B cell (primary cell): Measurements from ENCODE around the gene RNF220. TPM values are rescaled to one million over a fixed set of nuclear protein-coding genes. Genes with fewer than 3 reads are reported as not detected.
A peak's percentile ranks its signal among the peaks of the same experiment; 100 is the strongest.

ENCODE experiments used
- ATAC-seq: fragments of 200-7000 bp; cut with Tn5 transposase; one replicate; pipeline ENCODE4 v1.10.0; 2021; ENCODE audit warnings: low read depth, mild to moderate bottlenecking, moderate number of reproducible peaks, moderate library complexity
- CTCF ChIA-PET: fragments of 350-600 bp; sonication (Branson Sonifier 250); formaldehyde crosslinking; loops from one replicate; lab custom pipeline; 2021; ENCODE audit warnings: antibody characterized with exemption, inconsistent platforms; lab: Charles Lee
- POLR2A ChIA-PET: fragments of 350-600 bp; sonication (Branson Sonifier 250); formaldehyde crosslinking; loops from one replicate; lab custom pipeline; 2021; ENCODE audit warnings: antibody characterized with exemption; lab: Charles Lee
- DNase-seq: peaks from one replicate; pipeline ENCODE4 v3.0.0; 2013
- H2AFZ ChIP-seq: 2 replicates; pipeline ENCODE4 v1.6.1; 2012; ENCODE audit warnings: mild to moderate bottlenecking, low read depth, low read length; ENCODE audit not compliant: insufficient read depth, poor library complexity, severe bottlenecking
- H3K27ac ChIP-seq, 2 donors: 1 replicate in 1 of 2; 2 replicates in 1 of 2; pipeline ENCODE4 v1.5.1; 2012 to 2013; ENCODE audit warnings: low read length in 2 of 2, mild to moderate bottlenecking in 2 of 2, moderate library complexity in 1 of 2
- H3K27me3 ChIP-seq, 4 experiments: fragments of 200-600 bp in 1 of 4; sonication (generic) in 1 of 4; replicated peaks in 1 of 4; 1 replicate in 2 of 4; 2 replicates in 2 of 4; pipeline versions ENCODE4 v1.6.1 to v1.7.0; 2013 to 2016; ENCODE audit warnings: low read length in 3 of 4, mild to moderate bottlenecking in 2 of 4, mixed read lengths in 1 of 4, moderate library complexity in 1 of 4; ENCODE audit not compliant: insufficient read depth in 4 of 4, control insufficient read depth in 3 of 4; ENCODE audit errors: control extremely low read depth in 1 of 4
- H3K36me3 ChIP-seq, 2 experiments: replicated peaks in 1 of 2; 1 replicate in 1 of 2; 2 replicates in 1 of 2; pipeline versions ENCODE4 v1.6.1 to v1.7.1; 2013; ENCODE audit warnings: low read length in 1 of 2; ENCODE audit not compliant: insufficient read depth in 2 of 2, control insufficient read depth in 1 of 2; ENCODE audit errors: control extremely low read depth in 1 of 2, extremely low read depth in 1 of 2
- H3K4me1 ChIP-seq, 2 donors: fragments of 200-600 bp in 1 of 2; sonication (generic) in 1 of 2; 1 replicate in 1 of 2; 2 replicates in 1 of 2; pipeline versions ENCODE4 v1.5.1 to v1.6.1; 2013 to 2017; ENCODE audit warnings: low read length in 2 of 2; ENCODE audit not compliant: control insufficient read depth in 2 of 2, insufficient read depth in 2 of 2
- H3K4me2 ChIP-seq: replicated peaks from 2 replicates; pipeline ENCODE3; 2012; ENCODE audit warnings: mild to moderate bottlenecking, low read depth, low read length; ENCODE audit not compliant: poor library complexity, severe bottlenecking
- H3K4me3 ChIP-seq, 5 experiments: fragments of 200-600 bp in 1 of 5; sonication (generic) in 1 of 5; 1 replicate in 3 of 5; 2 replicates in 2 of 5; pipeline versions ENCODE4 v1.5.1 to v1.7.0; 2011 to 2016; ENCODE audit warnings: low read length in 4 of 5, mild to moderate bottlenecking in 4 of 5, low read depth in 2 of 5, control low read depth in 1 of 5, moderate library complexity in 1 of 5; ENCODE audit not compliant: insufficient read depth in 1 of 5; ENCODE audit errors: control extremely low read depth in 1 of 5, extremely low read depth in 1 of 5
- H3K79me2 ChIP-seq: fragments of 200-600 bp; sonication (generic); one replicate; pipeline ENCODE4 v1.6.0; 2016; ENCODE audit warnings: low read length; ENCODE audit not compliant: control insufficient read depth, insufficient read depth
- H3K9ac ChIP-seq: fragments of 200-600 bp; sonication (generic); 2 replicates; pipeline ENCODE4 v1.6.1; 2017; ENCODE audit warnings: mild to moderate bottlenecking, low read length, moderate library complexity
- H3K9me3 ChIP-seq, 3 donors: one replicate each; pipeline versions ENCODE4 v1.6.1 to v1.7.1; 2013; ENCODE audit warnings: low read length in 2 of 3; ENCODE audit not compliant: control insufficient read depth in 2 of 3, insufficient read depth in 1 of 3; ENCODE audit errors: control extremely low read depth in 1 of 3
- H4K20me1 ChIP-seq: 2 replicates; pipeline ENCODE4 v1.6.0; 2012; ENCODE audit warnings: mild to moderate bottlenecking, low read length; ENCODE audit not compliant: insufficient read depth, control insufficient read depth, poor library complexity, severe bottlenecking
- H3K27ac Mint-ChIP-seq: one replicate; pipeline ENCODE4 v1.8.0; 2021; ENCODE audit warnings: mixed read lengths
- H3K27me3 Mint-ChIP-seq: one replicate; pipeline ENCODE4 v1.8.0; 2021; ENCODE audit warnings: mixed read lengths
- H3K4me1 Mint-ChIP-seq: one replicate; pipeline ENCODE4 v1.8.0; 2021; ENCODE audit warnings: mixed read lengths
- H3K4me3 Mint-ChIP-seq: one replicate; pipeline ENCODE4 v1.8.0; 2021; ENCODE audit warnings: mixed read lengths
- H3K9me3 Mint-ChIP-seq: one replicate; pipeline ENCODE4 v1.8.0; 2022; ENCODE audit warnings: mixed read lengths; ENCODE audit not compliant: insufficient read depth
- EZH2 ChIP-seq: IDR thresholded peaks from 2 replicates; pipeline ENCODE4 v1.6.1; 2012; ENCODE audit warnings: borderline replicate concordance, low read depth, mild to moderate bottlenecking, moderate library complexity, low read length; ENCODE audit not compliant: insufficient read depth, poor library complexity, severe bottlenecking
- whole genome bisulfite sequencing: methylation state at CpG from one replicate; pipeline ENCODE4 v1.1.5; 2013; ENCODE audit warnings: missing lambda C conversion rate; ENCODE audit not compliant: insufficient coverage; 5-methylcytosine and 5-hydroxymethylcytosine counted together
- intact Hi-C: fragments of 100-400 bp; cut with micrococcal nuclease; formaldehyde crosslinking; loops from one replicate; pipeline ENCODE4 v1.10.0; 2022
- polyA plus RNA-seq: library from polyadenylated mRNA; depleted of rRNA; stranded (reverse); fragments of >200 nt; gene quantifications from 2 replicates; pipeline ENCODE4 v1.2.3, GENCODE V29; 2012
- total RNA-seq, 2 donors: library from RNA; stranded (reverse); fragments of 120-200 nt in 1 of 2; gene quantifications; 1 replicate in 1 of 2; 2 replicates in 1 of 2; pipeline versions ENCODE4 v1.2.3 to v1.2.4, GENCODE V29; 2013 to 2022
- TF ChIP-seq, protein P1 (sequence below): fragments of 200-600 bp; IDR thresholded peaks from one replicate; pipeline ENCODE4 v1.8.0; 2022; ENCODE audit warnings: antibody characterized with exemption, mild to moderate bottlenecking

Gene RNF220
- total and polyA plus RNA-seq, 2 donors (not counting 1 experiment from before 2014, with no cell fraction given), result 115 to 141 TPM

DNA sequence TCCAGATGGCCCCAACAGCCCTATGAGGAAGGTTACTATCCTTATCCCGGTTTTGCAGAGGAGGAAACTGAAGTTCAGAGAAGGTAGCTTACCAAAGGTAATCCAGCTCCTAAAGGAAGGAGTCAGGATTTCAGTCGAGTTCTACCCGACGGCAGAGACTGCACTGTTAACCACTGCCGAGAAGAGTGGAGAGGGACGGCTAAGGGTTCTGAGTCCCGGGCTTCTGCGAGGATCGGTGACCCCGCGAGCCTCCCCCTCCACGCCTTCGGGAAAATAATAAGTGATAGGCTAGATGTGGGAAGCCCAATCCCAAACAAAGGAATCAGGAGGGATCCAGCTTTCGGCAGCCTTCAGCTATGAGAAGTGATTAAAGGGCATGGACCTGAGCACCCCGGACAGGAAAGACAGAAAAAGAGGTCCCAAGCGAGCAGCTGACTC lies 268.6 kb downstream of the RNF220 start:
- H3K9ac ChIP-seq, result peak overlapping the region; percentile 93
- no peaks in the 10 kb centered on the region for H3K36me3 ChIP-seq
- H3K79me2 ChIP-seq, result peaks cover 2% of the 10 kb centered on the region
- Mint-ChIP-seq H3K4me1 (peaks cover 35% of the 10 kb centered on the region), H3K4me3 (peak overlapping the region; percentile 91), H3K9me3 (no peaks in the 10 kb centered on the region), H3K27ac (peak overlapping the region; percentile 96), H3K27me3 (no peaks in the 10 kb centered on the region)
- H3K4me3 ChIP-seq, result peak overlapping the region; percentile 70 to 88 (median 84)
- DNase-seq, result no peak
- TF ChIP-seq, protein P1, sequence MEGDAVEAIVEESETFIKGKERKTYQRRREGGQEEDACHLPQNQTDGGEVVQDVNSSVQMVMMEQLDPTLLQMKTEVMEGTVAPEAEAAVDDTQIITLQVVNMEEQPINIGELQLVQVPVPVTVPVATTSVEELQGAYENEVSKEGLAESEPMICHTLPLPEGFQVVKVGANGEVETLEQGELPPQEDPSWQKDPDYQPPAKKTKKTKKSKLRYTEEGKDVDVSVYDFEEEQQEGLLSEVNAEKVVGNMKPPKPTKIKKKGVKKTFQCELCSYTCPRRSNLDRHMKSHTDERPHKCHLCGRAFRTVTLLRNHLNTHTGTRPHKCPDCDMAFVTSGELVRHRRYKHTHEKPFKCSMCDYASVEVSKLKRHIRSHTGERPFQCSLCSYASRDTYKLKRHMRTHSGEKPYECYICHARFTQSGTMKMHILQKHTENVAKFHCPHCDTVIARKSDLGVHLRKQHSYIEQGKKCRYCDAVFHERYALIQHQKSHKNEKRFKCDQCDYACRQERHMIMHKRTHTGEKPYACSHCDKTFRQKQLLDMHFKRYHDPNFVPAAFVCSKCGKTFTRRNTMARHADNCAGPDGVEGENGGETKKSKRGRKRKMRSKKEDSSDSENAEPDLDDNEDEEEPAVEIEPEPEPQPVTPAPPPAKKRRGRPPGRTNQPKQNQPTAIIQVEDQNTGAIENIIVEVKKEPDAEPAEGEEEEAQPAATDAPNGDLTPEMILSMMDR, result no peak
- no peak for TF ChIP-seq EZH2
- H3K27me3 ChIP-seq, result no peaks in the 10 kb centered on the region
- peaks cover 34 to 50% of the 10 kb centered on the region in 2 donors for H3K4me1 ChIP-seq
- CTCF ChIA-PET, result interaction anchor here (0.9 to 5.3 kb wide), 10 partner anchors 14 to 102 kb away, joined by 3 to 33 read pairs (median 5); no protein-coding TSS in a partner anchor
- intact Hi-C loops, result loop anchor here (1.0 to 5.0 kb wide), 9 partner anchors 22 to 827 kb away; partner anchors contain the start of genes CCDC163, DMAP1, EIF2B3 and KIF2C
- peak overlapping the region; percentile 86 for H2AFZ ChIP-seq
- no peaks in the 10 kb centered on the region for H4K20me1 ChIP-seq
- H3K27ac ChIP-seq, result peak overlapping the region; percentile 87 to 94
- WGBS, result 0% methylated on average over 6 of the region's 16 CpGs
- H3K4me2 ChIP-seq, result peak overlapping the region; percentile 98
- POLR2A ChIA-PET, result interaction anchor here (0.6 to 2.3 kb wide), 13 partner anchors 28 to 1010 kb away, joined by 3 to 20 read pairs (median 6); partner anchors contain the start of genes PLK3, RNU5D-1, RPS8 and TOE1
- no peaks in the 10 kb centered on the region for H3K9me3 ChIP-seq
- ATAC-seq, result no peak
